ENCODE measurements around the gene TRIM54. TPM values are rescaled to one million over a fixed set of nuclear protein-coding genes. Genes with fewer than 3 reads are reported as not detected.

TRIM54 gene
- total and polyA plus RNA-seq, 2 of the 8 experiments (the other 6 are each of a cell fraction or from before 2014, with no cell fraction given), result 3.9 to 5.8 TPM

GRCh38 chr2:27347641-27348040, 65.4 kb downstream of the TRIM54 start (continued):
- TF ChIP-seq EP300 (IDR thresholded peaks at IDR 0.05; ENCODE audit: borderline replicate concordance in 1 of 2, low read depth in 2 of 2, low read length in 2 of 2) (no peak), HDAC6 (IDR thresholded peaks at IDR 0.05; ENCODE audit: low read depth, low read length) (no peak)

Measured in H1 (cell line).